ENCODE results near the gene ARPC2.
A peak's percentile ranks its signal among the peaks of the same experiment; 100 is the strongest.
"Not testable (repeated sequence)": the region's sequence is repeated elsewhere in the genome, so short reads cannot be mapped to it uniquely, and the experiment has no call there.

ARPC2 gene

DNA sequence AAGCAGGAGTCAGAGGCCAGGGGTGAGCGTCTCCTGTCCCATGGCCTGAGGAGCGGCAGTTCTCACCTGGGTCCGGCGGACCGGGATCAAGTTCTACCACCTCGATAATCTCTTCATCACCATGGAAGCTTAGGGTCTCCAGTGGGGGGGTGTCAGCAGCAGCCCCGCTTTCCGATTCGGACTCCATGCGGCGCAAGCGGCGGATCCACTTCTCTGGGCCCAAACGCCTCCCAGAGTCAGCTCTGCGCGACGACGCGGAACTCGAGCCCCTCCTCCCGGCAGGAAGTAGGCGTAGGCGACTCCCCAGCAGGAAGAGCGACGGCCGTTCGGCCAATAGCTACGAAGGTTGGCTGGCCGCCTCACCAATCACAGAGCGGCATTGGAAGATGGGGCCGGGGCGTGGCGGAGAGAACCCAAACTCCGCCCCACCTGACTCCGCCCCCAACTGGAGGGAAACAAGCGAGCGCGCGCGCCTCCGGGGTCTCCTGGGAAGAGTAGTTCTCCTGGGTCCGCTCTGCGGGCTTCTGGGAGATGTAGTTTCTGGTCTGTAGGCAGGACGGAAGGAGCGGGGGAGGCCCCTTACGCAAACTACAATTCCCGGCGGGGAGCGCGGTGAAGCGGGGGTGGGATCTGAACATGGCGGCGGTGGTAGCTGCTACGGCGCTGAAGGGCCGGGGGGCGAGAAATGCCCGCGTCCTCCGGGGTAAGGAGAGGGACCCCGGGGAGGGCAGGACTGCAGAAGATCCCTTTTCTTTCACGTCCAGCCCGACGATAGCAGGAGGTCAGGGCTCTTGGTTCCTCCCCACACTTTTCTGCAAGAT lies 53.1 kb downstream of the ARPC2 start, which contains the start of the genes AAMP and PNKD:
TSS of gene AAMP (minus strand) at position 238 of the 821 bp plus-strand sequence. CDS start at position 187, 51 bp downstream.
TSS of gene PNKD (plus strand) at position 620 of the 821 bp plus-strand sequence. CDS start at position 637, 17 bp downstream.
- peak; percentile 94 to 100 (median 100) for DNase-seq

- peak in 4 of 56 donors; percentile 56 to 80 (median 64) for DNase-seq
These were observed 53.9 kb downstream of the ARPC2 start for GRCh38 chr2:218270721-218271486.

GRCh38 chr2:218271487-218271797 lies 54.5 kb downstream of the ARPC2 start:
- DNase-seq = no peak

DNA sequence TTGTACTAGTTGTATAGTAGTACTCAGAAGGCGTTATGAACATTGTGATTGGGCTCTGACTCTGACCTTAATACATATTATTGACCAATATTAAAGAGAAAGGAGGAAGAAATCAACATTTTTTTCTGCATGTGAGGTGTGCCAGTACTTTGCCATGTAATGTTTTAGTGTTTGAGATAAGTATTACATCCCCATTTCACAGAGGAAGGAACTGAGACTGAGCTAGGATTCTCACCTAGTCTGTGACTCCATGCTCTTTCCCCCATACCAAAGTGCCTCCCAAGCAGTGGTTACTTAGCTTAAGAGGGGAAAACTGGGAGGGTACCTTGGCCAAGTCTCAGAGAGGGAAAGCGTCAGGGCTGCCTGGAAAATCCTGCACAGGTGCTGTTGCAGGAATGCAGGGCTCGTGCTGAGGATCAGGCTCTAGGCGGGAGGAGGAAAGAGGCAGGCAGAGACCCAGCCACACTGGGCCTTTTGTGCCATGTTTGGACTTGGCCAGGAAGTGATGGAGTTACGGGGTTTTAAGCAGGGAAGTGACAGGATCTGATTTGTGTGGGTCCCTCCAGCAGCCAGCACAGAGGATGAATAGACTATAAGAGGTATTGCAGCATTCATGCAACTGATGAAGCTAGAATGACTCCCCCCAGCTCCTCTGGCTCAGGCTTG lies 55.0 kb downstream of the ARPC2 start:
- DNase-seq = no peak

DNA sequence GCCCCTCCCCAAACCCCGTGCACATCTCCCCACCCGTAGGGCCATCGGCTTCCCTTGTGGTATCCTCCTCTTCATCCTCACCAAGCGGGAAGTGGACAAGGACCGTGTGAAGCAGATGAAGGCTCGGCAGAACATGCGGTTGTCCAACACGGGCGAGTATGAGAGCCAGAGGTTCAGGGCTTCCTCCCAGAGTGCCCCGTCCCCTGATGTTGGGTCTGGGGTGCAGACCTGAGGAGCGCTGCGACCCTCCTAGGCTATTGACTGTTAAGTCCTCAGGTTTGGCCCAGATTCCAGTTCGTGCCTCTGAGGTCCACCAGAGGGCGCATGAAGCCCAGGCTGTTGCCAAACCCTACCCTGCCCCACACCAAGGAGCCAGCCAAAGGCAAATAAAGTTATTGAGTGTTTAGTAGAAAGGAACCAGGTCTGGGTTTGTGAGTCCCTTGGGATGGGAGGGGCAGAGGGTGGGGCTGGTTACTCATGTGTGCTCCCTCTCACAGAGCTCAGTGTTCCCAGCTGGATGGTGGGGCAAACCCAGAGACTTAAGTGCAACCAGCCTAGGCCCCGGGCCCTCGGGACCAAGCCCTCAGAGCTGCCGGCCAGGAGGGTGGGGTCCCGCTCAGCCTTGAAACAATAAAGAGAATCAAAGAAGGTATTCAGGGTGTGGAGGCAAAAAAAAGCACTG lies 55.7 kb downstream of the ARPC2 start:
- DNase-seq = peak in 53 of 56 donors; percentile 27 to 86 (median 65)

DNA sequence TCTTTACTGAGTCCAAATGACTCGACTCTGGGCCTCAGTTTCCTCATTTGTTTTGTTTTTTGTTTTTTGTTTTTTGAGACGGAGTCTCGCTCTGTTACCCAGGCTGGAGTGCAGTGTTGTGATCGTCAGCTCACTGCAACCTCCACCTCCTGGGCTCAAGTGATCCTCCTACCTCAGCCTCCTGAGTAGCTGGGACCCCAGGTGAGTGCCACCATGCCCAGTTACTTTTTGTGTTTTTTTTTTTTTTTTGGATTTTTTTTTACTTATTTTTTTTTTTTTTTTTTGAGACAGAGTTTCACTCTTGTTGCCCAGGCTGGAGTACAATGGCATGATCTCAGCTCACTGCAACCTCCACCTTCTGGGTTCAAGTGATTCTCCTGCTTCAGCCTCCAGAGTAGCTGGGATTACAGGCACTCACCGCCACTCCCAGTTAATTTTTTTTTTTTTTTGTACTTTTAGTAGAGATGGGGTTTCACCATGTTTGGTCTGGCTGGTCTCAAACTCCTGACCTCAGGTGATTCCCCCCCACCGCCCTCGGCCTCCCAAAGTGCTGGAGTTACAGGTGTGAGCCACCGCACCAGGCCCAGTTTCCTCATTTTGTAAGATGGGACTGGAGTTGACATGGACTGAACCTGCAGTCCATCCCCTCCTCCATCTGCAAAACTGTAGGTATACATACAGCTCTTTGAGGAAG lies 56.4 kb downstream of the ARPC2 start:
- not testable (repeated sequence) for DNase-seq

GRCh38 chr2:218273908-218274249 lies 56.9 kb downstream of the ARPC2 start:
- no peak for DNase-seq

DNA sequence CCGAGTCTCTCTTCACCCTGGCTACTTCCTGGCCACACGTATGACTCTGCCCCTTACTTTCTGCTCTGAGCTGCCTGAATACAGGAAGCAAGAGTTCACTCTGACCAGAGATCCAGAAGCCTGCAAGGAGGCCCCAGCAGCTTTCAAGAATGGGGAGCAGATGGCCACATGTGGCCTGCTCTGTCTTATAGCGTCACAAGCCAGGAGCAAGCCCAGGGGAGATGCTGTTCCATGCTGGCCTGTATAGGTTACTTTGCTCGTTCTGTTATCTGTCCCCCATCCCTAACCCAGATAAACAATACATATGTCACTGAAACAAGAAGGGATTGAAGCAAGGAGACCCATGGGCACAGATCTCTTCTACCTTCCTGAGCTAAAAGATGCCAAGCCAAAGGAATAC lies 57.6 kb downstream of the ARPC2 start:
- DNase-seq = no peak

GRCh38 chr2:218275371-218276072 lies 58.5 kb downstream of the ARPC2 start:
- no peak for DNase-seq

GRCh38 chr2:218276986-218277755 lies 60.2 kb downstream of the ARPC2 start:
- DNase-seq = no peak

DNA sequence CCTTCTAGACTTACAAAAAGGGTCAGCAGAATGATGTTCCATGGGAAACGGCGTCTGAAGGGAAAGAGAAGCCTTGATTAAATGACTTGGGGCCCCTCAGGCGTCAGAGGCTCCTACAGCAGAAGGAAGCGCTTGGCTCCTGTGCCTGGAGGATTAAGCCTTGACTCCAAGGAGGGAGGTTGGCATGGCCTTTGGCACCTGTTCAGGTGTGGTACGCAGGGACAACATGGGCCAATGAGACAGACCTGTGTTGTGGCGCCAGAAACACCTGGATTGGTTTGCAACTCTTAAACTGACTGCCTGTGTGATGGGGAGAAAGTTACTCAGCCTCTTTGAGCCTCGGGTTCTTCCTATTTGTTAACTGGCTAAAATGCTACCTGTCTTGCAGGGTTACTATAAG lies 60.9 kb downstream of the ARPC2 start:
- DNase-seq = no peak

GRCh38 chr2:218278531-218279360 lies 61.8 kb downstream of the ARPC2 start:
- no peak for DNase-seq

DNA sequence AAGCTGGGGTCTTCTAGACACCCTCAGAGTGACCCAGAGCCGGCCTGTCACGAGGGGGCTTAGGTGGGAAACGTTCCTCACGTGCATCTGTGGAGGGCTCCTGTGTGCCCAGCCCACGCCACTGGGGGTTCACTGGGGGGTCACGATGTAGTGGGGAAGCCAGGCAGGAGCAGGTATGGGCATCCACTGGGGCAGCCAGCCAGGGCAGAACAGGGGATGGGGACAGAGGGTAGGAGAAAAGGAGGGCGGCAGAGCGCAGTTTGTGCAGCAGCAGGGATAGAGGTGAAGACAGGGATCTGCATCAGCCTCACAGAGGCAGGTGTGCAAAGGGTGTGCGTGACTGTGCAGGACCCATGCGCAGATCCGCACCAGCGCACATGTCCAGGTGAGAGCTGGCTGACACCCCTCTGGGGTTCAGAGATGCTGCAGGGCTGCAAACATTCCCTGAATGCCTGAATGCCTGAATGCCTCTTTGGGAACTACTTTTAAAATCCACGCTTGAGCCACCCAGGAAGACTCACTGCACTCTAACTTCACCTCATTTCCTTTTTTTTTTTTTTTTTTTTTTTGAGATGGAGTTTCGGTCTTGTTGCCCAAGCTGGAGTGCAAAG lies 63.4 kb downstream of the ARPC2 start:
- DNase-seq = no peak

DNA sequence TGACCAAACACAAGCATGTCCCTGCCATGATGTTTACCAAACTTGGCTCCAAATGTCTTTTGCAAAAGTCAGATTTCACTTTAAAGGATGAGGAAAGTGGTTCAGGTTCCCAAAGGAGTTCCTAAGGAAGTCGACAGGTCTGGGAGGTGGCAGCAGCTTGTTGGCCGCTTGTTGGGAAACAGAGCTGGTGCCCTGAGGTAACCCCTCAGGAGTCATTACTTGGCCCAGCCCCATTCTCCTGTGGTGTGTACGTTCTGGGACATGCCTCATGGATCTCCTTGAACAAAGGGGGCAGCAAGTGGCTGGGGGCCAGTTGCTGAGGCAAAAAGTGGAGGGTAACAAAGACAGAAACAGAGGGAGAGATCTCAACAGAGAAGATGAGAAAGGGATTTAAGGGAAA lies 64.5 kb downstream of the ARPC2 start:
- no peak for DNase-seq

DNA sequence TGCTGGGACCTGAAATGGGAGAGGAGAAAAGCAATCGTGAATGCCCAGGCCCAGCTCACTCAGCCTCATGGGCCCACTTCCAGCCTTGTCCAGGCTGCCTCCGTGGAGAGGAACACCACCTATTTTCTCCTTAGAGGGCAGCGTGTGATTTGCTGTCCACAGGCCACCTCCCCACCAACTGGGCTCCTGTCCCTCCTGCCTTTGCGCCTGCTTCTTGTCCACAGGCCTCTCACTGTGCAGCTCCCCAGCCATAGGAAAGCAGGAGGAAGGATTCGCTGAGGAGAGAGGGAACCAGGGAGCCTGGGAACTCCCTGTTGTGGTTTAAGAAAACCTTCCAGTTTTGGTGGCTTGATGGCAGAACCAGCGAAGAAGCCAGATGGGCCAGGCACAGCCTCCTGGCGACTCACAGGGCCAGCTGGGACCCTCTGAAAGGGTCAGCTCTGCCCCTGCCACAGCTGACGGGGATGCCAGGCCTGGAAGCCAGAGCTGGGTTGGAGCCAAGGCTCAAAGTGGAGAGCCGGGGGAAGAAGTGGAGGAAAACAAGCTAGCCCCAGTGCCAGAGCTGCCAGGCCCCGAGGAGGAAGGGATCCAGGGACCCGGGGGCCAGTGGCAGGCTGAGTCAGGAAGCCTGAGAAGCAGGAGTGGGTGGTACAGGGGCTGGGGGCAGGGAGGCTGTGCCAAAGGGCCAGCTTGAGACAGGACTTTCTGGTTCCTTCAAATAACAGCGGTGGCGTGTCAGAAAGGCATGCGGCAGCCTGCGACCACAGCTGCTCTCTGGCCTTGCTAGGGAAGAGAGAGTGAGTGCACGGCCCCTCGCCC lies 65.4 kb downstream of the ARPC2 start:
- peak in 44 of 56 donors; percentile 22 to 76 (median 46) for DNase-seq

DNA sequence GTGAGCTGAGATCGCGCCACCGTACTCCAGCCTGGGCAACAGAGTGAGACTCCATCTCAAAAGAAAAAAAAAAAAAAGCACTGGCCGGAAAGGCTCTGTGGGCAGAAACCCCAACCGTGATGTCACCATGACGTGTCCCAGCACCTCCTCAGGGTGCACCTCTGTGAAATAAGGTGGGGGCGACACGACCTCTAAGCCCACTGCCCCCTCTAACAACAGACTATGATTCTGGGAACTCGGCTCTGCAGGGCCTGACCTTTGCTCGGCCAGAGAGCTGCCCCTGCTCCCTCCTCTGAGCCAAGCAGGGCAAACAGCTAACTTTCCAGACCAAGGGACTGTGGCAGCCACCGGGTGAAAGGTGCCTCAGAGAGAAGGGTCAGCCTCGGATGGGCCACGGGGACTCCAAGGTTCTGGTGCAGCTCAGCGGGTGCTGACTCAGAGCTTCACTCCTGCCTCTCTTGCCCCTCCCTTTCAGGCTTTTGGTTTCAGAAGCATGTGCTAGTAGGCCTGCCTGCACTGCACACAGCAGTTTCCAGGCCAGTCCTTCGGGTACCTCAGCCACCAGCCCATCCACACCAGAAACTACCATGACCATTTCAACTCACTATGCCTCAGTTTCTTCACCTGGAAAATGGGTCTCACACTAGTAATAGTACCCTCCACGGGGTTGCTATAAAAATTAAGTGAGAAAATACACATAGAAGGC lies 67.3 kb downstream of the ARPC2 start:
- DNase-seq = no peak

All from nucleus accumbens (tissue), 56 donors.